ENCODE measurements around the gene CD4. TPM values are rescaled to one million over a fixed set of nuclear protein-coding genes. Genes with fewer than 3 reads are reported as not detected.

Gene CD4
- total RNA-seq, 3 donors from 2014 or later (not counting 1 experiment from before 2014, with no cell fraction given), result 8.5 to 10.1 (median 9.8) TPM

DNA sequence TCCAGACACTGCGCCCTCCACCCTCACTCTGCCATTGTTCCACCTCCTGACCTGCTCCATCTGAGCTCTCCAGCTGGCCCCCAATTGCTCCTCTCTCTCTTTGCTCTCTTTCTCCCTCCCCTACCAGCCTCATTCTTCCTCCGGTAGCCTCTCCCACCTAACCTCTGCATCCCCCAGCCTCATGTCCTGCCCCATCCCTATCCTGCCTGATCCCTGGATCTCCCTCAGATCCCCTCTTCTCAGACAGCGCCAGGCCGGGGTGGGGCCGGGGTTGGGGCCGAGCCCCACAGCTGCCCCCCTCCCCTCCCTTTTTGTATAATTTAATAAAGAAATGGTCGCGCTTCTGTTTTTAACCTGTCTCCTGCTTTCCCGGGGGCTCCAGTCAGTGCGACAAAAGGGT is 18.7 kb upstream of the CD4 start:
- H3K9me3 ChIP-seq (ENCODE audit: control insufficient read depth, insufficient read depth, low read length), result no peaks in the 10 kb centered on the region
- H3K36me3 Mint-ChIP-seq, result no peaks in the 10 kb centered on the region
- TF ChIP-seq, protein P1, sequence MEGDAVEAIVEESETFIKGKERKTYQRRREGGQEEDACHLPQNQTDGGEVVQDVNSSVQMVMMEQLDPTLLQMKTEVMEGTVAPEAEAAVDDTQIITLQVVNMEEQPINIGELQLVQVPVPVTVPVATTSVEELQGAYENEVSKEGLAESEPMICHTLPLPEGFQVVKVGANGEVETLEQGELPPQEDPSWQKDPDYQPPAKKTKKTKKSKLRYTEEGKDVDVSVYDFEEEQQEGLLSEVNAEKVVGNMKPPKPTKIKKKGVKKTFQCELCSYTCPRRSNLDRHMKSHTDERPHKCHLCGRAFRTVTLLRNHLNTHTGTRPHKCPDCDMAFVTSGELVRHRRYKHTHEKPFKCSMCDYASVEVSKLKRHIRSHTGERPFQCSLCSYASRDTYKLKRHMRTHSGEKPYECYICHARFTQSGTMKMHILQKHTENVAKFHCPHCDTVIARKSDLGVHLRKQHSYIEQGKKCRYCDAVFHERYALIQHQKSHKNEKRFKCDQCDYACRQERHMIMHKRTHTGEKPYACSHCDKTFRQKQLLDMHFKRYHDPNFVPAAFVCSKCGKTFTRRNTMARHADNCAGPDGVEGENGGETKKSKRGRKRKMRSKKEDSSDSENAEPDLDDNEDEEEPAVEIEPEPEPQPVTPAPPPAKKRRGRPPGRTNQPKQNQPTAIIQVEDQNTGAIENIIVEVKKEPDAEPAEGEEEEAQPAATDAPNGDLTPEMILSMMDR (IDR thresholded peaks at IDR 0.05), result no peak
- intact Hi-C loops (cut with micrococcal nuclease), result no loop called here
- 98% methylated on average over 5 of the region's 10 CpGs for WGBS (ENCODE audit: insufficient coverage)
- no peak overlapping the region for H3K27ac Mint-ChIP-seq
- no peak for ATAC-seq
- H3K36me3 ChIP-seq (ENCODE audit: control insufficient read depth, insufficient read depth, low read length), result no peaks in the 10 kb centered on the region
- no peak overlapping the region for H3K27ac ChIP-seq (ENCODE audit: low read length)
- H3K4me1 ChIP-seq (ENCODE audit: control insufficient read depth, insufficient read depth, low read length), result peaks cover 51% of the 10 kb centered on the region
- no peaks in the 10 kb centered on the region for H3K9me3 Mint-ChIP-seq
- peaks cover 23% of the 10 kb centered on the region for H3K27me3 ChIP-seq (ENCODE audit: control insufficient read depth, insufficient read depth, low read length)
- H3K4me1 Mint-ChIP-seq, result peaks cover 19 to 28% of the 10 kb centered on the region in 2 donors
- no peak overlapping the region for H3K4me3 Mint-ChIP-seq
- DNase-seq, result no peak
- H3K27me3 Mint-ChIP-seq (ENCODE audit: low read depth in 2 of 2), result peaks cover 59 to 66% of the 10 kb centered on the region in 2 donors
- H3K4me3 ChIP-seq (ENCODE audit: low read length), result no peak overlapping the region

DNA sequence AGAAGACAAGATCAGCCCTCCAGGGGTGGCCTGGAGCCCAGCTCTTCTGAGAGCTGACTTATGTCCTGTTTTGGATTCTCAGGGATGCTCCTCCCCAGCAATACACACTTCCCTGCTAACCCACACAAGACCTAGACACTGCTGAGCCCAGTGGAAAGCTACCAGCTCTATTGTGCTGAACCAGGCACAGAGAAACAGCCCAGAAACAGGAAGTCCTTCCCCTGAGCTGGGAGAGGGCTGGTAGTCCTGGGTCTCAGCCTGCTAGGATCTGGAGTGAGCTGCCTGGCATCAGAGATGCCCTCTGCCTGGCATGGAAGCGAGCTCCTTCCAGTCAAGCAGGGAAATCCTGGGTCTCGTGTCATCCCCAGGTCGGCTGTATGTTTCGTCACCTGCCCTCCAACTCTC is 18.2 kb upstream of the CD4 start:
- TF ChIP-seq, protein P1 (IDR thresholded peaks at IDR 0.05), result no peak
- Mint-ChIP-seq H3K4me3 (no peak overlapping the region), H3K4me1 (peaks cover 18 to 27% of the 10 kb centered on the region in 2 donors), H3K9me3 (no peaks in the 10 kb centered on the region), H3K27ac (no peak overlapping the region), H3K36me3 (no peaks in the 10 kb centered on the region), H3K27me3 (ENCODE audit: low read depth in 2 of 2) (peaks cover 60 to 68% of the 10 kb centered on the region in 2 donors)
- H3K9me3 ChIP-seq (ENCODE audit: control insufficient read depth, insufficient read depth, low read length), result no peaks in the 10 kb centered on the region
- H3K27ac ChIP-seq (ENCODE audit: low read length), result no peak overlapping the region
- no peak for DNase-seq
- H3K36me3 ChIP-seq (ENCODE audit: control insufficient read depth, insufficient read depth, low read length), result no peaks in the 10 kb centered on the region
- peaks cover 20% of the 10 kb centered on the region for H3K27me3 ChIP-seq (ENCODE audit: control insufficient read depth, insufficient read depth, low read length)
- H3K4me1 ChIP-seq (ENCODE audit: control insufficient read depth, insufficient read depth, low read length), result peaks cover 50% of the 10 kb centered on the region
- no peak for ATAC-seq
- intact Hi-C loops (cut with micrococcal nuclease), result no loop called here
- H3K4me3 ChIP-seq (ENCODE audit: low read length), result no peak overlapping the region
- WGBS (ENCODE audit: insufficient coverage), result 87% methylated on average over 4 of the region's 4 CpGs

DNA sequence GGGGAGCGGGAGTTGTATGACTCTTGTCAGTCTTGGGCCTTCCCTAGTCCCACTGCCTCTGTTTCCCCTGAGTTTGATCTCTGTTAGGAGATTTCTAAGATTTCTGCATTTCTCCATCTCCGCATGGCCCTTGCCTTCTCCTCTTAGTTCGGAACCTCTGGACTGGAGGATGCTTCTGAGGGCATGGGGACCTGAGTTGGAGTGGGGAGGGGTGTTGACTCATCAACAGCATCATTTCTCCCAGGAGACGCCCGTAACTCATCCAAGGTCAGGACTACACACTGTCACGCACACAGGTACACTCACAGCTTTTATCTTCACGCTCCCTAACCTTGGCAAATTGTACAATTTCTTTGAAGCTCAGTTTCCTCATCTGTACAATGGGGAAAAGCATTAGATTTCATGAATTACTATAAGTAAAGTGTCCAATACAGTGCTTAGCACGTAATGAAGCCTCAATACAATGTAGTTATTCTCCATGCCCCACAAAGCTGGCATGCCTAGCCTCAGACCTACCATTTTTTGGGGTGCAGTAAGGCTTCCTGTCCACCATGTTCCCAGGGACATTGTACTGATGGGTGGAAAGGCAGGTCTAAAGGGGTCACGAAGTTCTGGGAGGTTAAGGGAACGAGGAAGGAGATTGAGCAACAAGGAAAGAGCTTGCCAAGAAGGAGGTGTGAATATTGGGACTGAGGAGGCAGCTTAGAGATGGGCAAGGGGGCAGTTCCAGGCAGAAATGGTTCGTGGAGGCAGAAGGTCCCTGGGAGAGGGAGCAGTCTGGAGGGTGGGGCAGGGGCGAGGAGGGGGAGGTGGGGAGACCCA is 17.6 kb upstream of the CD4 start:
- Histone ChIP-seq H3K9me3 (ENCODE audit: control insufficient read depth, insufficient read depth, low read length) (no peaks in the 10 kb centered on the region), H3K27ac (ENCODE audit: low read length) (no peak overlapping the region), H3K4me1 (ENCODE audit: control insufficient read depth, insufficient read depth, low read length) (peaks cover 50% of the 10 kb centered on the region), H3K4me3 (ENCODE audit: low read length) (no peak overlapping the region), H3K36me3 (ENCODE audit: control insufficient read depth, insufficient read depth, low read length) (no peaks in the 10 kb centered on the region), H3K27me3 (ENCODE audit: control insufficient read depth, insufficient read depth, low read length) (peaks cover 20% of the 10 kb centered on the region)
- Mint-ChIP-seq H3K9me3 (no peaks in the 10 kb centered on the region), H3K4me1 (peaks cover 18 to 26% of the 10 kb centered on the region in 2 donors), H3K27ac (no peak overlapping the region), H3K27me3 (ENCODE audit: low read depth in 2 of 2) (peaks cover 67 to 74% of the 10 kb centered on the region in 2 donors), H3K36me3 (no peaks in the 10 kb centered on the region), H3K4me3 (peak overlapping the region; percentile 26)
- DNase-seq, result no peak
- 73% methylated on average over 11 of the region's 12 CpGs for WGBS (ENCODE audit: insufficient coverage)
- no peak for ATAC-seq
- intact Hi-C loops (cut with micrococcal nuclease), result no loop called here
- TF ChIP-seq, protein P1 (IDR thresholded peaks at IDR 0.05), result no peak

All from natural killer cell (primary cell).